ENCODE measurements around the gene CDRT4. TPM values are rescaled to one million over a fixed set of nuclear protein-coding genes. Genes with fewer than 3 reads are reported as not detected.

The CDRT4 gene
- total and polyA plus RNA-seq, 2 experiments from 2014 or later, result 6.5 to 13.0 TPM

DNA sequence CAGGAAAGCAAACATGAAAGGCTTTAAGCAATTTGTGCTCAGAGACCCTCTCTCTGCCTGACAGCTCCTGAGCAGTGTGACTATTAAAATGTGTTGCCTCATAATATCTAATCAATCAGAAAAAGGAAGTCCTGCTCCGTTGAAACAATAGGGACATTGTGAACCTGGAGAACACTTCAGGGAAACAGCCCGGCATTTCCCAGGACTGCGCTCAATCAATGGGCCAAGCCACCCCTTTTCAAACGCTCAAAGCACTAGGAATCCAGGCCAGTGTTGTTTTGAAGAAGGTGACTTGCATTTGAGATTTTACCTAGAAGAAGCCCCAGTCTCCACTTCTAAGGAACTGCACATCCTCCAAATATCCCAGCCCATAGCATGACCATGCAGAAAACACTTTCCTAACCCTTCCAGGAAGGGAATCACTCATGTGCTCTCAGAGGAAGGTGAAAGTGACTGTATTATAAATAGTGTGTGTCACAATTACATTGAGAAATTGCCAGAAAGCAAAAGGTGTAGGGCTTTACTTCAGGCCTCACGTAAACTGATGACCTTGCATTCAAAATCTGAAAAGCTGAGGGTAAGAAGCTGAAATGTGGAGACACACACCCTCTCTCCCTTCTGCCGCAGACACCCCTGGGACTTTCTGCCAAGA, 19.4 kb downstream of the CDRT4 start (continued):
- TF ChIP-seq, protein P1, sequence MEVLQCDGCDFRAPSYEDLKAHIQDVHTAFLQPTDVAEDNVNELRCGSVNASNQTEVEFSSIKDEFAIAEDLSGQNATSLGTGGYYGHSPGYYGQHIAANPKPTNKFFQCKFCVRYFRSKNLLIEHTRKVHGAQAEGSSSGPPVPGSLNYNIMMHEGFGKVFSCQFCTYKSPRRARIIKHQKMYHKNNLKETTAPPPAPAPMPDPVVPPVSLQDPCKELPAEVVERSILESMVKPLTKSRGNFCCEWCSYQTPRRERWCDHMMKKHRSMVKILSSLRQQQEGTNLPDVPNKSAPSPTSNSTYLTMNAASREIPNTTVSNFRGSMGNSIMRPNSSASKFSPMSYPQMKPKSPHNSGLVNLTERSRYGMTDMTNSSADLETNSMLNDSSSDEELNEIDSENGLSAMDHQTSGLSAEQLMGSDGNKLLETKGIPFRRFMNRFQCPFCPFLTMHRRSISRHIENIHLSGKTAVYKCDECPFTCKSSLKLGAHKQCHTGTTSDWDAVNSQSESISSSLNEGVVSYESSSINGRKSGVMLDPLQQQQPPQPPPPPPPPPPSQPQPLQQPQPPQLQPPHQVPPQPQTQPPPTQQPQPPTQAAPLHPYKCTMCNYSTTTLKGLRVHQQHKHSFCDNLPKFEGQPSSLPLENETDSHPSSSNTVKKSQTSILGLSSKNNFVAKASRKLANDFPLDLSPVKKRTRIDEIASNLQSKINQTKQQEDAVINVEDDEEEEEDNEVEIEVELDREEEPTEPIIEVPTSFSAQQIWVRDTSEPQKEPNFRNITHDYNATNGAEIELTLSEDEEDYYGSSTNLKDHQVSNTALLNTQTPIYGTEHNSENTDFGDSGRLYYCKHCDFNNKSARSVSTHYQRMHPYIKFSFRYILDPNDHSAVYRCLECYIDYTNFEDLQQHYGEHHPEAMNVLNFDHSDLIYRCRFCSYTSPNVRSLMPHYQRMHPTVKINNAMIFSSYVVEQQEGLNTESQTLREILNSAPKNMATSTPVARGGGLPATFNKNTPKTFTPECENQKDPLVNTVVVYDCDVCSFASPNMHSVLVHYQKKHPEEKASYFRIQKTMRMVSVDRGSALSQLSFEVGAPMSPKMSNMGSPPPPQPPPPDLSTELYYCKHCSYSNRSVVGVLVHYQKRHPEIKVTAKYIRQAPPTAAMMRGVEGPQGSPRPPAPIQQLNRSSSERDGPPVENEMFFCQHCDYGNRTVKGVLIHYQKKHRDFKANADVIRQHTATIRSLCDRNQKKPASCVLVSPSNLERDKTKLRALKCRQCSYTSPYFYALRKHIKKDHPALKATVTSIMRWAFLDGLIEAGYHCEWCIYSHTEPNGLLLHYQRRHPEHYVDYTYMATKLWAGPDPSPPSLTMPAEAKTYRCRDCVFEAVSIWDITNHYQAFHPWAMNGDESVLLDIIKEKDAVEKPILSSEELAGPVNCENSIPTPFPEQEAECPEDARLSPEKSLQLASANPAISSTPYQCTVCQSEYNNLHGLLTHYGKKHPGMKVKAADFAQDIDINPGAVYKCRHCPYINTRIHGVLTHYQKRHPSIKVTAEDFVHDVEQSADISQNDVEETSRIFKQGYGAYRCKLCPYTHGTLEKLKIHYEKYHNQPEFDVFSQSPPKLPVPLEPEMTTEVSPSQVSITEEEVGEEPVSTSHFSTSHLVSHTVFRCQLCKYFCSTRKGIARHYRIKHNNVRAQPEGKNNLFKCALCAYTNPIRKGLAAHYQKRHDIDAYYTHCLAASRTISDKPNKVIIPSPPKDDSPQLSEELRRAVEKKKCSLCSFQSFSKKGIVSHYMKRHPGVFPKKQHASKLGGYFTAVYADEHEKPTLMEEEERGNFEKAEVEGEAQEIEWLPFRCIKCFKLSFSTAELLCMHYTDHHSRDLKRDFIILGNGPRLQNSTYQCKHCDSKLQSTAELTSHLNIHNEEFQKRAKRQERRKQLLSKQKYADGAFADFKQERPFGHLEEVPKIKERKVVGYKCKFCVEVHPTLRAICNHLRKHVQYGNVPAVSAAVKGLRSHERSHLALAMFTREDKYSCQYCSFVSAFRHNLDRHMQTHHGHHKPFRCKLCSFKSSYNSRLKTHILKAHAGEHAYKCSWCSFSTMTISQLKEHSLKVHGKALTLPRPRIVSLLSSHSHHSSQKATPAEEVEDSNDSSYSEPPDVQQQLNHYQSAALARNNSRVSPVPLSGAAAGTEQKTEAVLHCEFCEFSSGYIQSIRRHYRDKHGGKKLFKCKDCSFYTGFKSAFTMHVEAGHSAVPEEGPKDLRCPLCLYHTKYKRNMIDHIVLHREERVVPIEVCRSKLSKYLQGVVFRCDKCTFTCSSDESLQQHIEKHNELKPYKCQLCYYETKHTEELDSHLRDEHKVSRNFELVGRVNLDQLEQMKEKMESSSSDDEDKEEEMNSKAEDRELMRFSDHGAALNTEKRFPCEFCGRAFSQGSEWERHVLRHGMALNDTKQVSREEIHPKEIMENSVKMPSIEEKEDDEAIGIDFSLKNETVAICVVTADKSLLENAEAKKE (CRISPR knock-in tag; IDR thresholded peaks at IDR 0.05), result no peak

- H3K4me3 ChIP-seq, result no peak overlapping the region
- no peaks in the 10 kb centered on the region for H3K9me2 ChIP-seq (ENCODE audit: insufficient read depth)
- no peak overlapping the region for H3K4me3 Mint-ChIP-seq
- no peak overlapping the region for H2AFZ ChIP-seq
- H3K4me2 ChIP-seq, result no peak overlapping the region
- no peaks in the 10 kb centered on the region for H3K36me3 ChIP-seq (ENCODE audit: insufficient read depth)
- H3K27ac ChIP-seq (ENCODE audit: low read depth), result no peak overlapping the region
- no peaks in the 10 kb centered on the region for H3K79me2 ChIP-seq (replicated peaks; ENCODE audit: insufficient read depth)
- no peaks in the 10 kb centered on the region for H3K9me3 Mint-ChIP-seq
- ATAC-seq (peak; percentile 97), DNase-seq (ENCODE audit: low spot score) (peak; percentile 90)
- no peaks in the 10 kb centered on the region for H3F3A ChIP-seq (replicated peaks; ENCODE audit: low read depth)
- no peaks in the 10 kb centered on the region for H3K27me3 ChIP-seq (ENCODE audit: insufficient read depth)
- H3K4me1 ChIP-seq (ENCODE audit: insufficient read depth), result no peaks in the 10 kb centered on the region
- H3K4me1 Mint-ChIP-seq, result peaks cover 5% of the 10 kb centered on the region; the same call in 2 of the 3 replicates
- 0 out of 2 replicates have a peak, but pooled peaks cover 8% of the 10 kb centered on the region for H4K20me1 ChIP-seq (replicated peaks; ENCODE audit: insufficient read depth)
- no peak overlapping the region for H3K27ac Mint-ChIP-seq
- H3K36me3 Mint-ChIP-seq (ENCODE audit: low read depth), result no peaks in the 10 kb centered on the region
- peaks cover 2% of the 10 kb centered on the region for H3K27me3 Mint-ChIP-seq (ENCODE audit: insufficient read depth, low read depth, poor library complexity)
- no peak for TF ChIP-seq EZH2phosphoT487 (IDR thresholded peaks at IDR 0.05; ENCODE audit: unreplicated experiment)
- TF ChIP-seq, protein P1 (CRISPR knock-in tag; IDR thresholded peaks at IDR 0.05), result no peak
- no peak for TF ChIP-seq EZH2 (IDR thresholded peaks at IDR 0.05; ENCODE audit: low read depth, unreplicated experiment)
- TF ChIP-seq, protein P2, sequence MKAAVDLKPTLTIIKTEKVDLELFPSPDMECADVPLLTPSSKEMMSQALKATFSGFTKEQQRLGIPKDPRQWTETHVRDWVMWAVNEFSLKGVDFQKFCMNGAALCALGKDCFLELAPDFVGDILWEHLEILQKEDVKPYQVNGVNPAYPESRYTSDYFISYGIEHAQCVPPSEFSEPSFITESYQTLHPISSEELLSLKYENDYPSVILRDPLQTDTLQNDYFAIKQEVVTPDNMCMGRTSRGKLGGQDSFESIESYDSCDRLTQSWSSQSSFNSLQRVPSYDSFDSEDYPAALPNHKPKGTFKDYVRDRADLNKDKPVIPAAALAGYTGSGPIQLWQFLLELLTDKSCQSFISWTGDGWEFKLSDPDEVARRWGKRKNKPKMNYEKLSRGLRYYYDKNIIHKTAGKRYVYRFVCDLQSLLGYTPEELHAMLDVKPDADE (IDR thresholded peaks at IDR 0.05), result no peak
- TF ChIP-seq, protein P3, sequence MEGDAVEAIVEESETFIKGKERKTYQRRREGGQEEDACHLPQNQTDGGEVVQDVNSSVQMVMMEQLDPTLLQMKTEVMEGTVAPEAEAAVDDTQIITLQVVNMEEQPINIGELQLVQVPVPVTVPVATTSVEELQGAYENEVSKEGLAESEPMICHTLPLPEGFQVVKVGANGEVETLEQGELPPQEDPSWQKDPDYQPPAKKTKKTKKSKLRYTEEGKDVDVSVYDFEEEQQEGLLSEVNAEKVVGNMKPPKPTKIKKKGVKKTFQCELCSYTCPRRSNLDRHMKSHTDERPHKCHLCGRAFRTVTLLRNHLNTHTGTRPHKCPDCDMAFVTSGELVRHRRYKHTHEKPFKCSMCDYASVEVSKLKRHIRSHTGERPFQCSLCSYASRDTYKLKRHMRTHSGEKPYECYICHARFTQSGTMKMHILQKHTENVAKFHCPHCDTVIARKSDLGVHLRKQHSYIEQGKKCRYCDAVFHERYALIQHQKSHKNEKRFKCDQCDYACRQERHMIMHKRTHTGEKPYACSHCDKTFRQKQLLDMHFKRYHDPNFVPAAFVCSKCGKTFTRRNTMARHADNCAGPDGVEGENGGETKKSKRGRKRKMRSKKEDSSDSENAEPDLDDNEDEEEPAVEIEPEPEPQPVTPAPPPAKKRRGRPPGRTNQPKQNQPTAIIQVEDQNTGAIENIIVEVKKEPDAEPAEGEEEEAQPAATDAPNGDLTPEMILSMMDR (conservative IDR thresholded peaks at IDR 0.05; ENCODE audit: low read depth in 2 of 2), result peak; percentile 73 to 77
Observed at GRCh38 chr17:15446036-15446435, 21.4 kb downstream of the CDRT4 start.

Data from GM23338 (cell line).